Measurements from ENCODE around the gene NEGR1. TPM values are rescaled to one million over a fixed set of nuclear protein-coding genes. Genes with fewer than 3 reads are reported as not detected.

NEGR1 gene
- total RNA-seq, 1 donor from 2014 or later = 19.2 TPM

DNA sequence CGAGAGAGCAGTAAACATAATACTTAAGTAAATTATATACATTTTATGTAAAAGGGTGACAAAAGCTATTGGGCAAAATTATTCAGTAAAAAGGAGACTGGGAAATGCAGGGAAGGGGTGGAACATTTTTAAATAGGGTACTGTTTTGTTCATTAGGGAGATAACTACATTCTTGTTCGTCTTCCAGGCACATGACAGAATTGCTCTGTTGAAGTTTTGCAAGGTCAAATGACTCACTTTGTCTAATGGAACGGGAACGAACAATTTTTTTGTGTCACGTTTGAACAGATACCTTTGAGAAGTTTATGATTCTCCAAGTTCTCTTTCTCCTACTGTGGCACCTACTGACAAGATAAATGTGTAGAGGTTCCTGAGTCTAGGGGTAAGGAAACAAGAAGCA, 819.2 kb downstream of the NEGR1 start:
- H3K27ac ChIP-seq = no peak overlapping the region
- H3K27me3 ChIP-seq = no peaks in the 10 kb centered on the region
- no peak for TF ChIP-seq POLR2A (IDR thresholded peaks at IDR 0.05)
- TF ChIP-seq, protein P1, sequence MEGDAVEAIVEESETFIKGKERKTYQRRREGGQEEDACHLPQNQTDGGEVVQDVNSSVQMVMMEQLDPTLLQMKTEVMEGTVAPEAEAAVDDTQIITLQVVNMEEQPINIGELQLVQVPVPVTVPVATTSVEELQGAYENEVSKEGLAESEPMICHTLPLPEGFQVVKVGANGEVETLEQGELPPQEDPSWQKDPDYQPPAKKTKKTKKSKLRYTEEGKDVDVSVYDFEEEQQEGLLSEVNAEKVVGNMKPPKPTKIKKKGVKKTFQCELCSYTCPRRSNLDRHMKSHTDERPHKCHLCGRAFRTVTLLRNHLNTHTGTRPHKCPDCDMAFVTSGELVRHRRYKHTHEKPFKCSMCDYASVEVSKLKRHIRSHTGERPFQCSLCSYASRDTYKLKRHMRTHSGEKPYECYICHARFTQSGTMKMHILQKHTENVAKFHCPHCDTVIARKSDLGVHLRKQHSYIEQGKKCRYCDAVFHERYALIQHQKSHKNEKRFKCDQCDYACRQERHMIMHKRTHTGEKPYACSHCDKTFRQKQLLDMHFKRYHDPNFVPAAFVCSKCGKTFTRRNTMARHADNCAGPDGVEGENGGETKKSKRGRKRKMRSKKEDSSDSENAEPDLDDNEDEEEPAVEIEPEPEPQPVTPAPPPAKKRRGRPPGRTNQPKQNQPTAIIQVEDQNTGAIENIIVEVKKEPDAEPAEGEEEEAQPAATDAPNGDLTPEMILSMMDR (IDR thresholded peaks at IDR 0.05) = no peak
- no peak for TF ChIP-seq POLR2AphosphoS5 (IDR thresholded peaks at IDR 0.05; ENCODE audit: insufficient read depth in 1 of 2, low read depth in 1 of 2)
- no peaks in the 10 kb centered on the region for H3K36me3 ChIP-seq
- no peak overlapping the region for H3K4me3 ChIP-seq
- H3K9me3 ChIP-seq = no peaks in the 10 kb centered on the region
- no peaks in the 10 kb centered on the region for H3K4me1 ChIP-seq
- DNase-seq (ENCODE audit: extremely low spot score in 2 of 2) = no peak
- intact Hi-C loops (cut with DNase I) = no loop called here

DNA sequence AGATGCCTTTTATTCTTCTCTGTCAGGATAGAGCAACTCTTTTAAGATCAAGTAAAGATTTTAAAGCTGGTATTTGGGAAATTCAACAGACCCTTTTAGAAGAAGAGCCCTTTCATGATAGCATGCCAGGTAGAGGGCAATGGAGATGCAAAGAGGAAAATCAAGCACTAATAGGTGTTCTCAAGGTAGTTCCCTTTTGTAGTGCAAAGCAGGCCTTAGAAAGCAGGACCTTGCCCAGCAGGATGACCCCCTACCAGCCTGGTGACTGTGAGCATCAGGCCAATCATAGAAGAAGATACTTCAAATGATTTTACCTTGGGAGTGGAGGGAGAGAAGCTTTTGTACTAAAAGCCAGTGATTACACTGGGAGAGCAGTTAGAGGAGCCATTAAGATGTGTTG, 820.1 kb downstream of the NEGR1 start:
- TF ChIP-seq POLR2A (IDR thresholded peaks at IDR 0.05) (no peak), POLR2AphosphoS5 (IDR thresholded peaks at IDR 0.05; ENCODE audit: insufficient read depth in 1 of 2, low read depth in 1 of 2) (no peak)
- TF ChIP-seq, protein P1 (IDR thresholded peaks at IDR 0.05) = no peak
- intact Hi-C loops (cut with DNase I) = no loop called here

DNA sequence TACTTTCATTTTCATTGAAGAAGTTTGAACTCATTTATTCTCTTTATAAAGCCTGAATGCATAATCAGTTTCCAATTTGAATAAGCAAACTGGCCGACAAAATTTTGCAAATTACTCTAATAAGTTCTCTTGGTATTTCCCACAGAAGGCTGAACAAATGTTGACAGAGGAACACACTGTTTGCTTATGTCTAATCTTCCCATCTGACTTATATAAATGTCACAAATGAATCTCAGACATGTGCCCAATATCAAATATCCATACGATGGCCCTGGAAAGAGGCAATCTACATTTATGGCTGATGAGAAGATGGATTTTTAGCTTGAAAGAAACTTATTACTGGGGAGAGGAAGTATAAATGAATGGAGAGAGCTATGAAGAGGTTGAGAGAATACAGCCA, 820.9 kb downstream of the NEGR1 start:
- Histone ChIP-seq H3K4me3 (no peak overlapping the region), H3K36me3 (no peaks in the 10 kb centered on the region), H3K27ac (no peak overlapping the region), H3K27me3 (no peaks in the 10 kb centered on the region), H3K9me3 (no peaks in the 10 kb centered on the region), H3K4me1 (no peaks in the 10 kb centered on the region)
- intact Hi-C loops (cut with DNase I) = no loop called here
- DNase-seq (ENCODE audit: extremely low spot score in 2 of 2) = no peak
- TF ChIP-seq, protein P1 (IDR thresholded peaks at IDR 0.05) = no peak
- no peak for TF ChIP-seq POLR2A (IDR thresholded peaks at IDR 0.05)
- no peak for TF ChIP-seq POLR2AphosphoS5 (IDR thresholded peaks at IDR 0.05; ENCODE audit: insufficient read depth in 1 of 2, low read depth in 1 of 2)

More for the DNA sequence above, 820.1 kb downstream of the NEGR1 start:
- no peak for DNase-seq (ENCODE audit: extremely low spot score in 2 of 2)
- Histone ChIP-seq H3K4me1 (no peaks in the 10 kb centered on the region), H3K4me3 (no peak overlapping the region), H3K27me3 (no peaks in the 10 kb centered on the region), H3K27ac (no peak overlapping the region), H3K9me3 (no peaks in the 10 kb centered on the region), H3K36me3 (no peaks in the 10 kb centered on the region)

DNA sequence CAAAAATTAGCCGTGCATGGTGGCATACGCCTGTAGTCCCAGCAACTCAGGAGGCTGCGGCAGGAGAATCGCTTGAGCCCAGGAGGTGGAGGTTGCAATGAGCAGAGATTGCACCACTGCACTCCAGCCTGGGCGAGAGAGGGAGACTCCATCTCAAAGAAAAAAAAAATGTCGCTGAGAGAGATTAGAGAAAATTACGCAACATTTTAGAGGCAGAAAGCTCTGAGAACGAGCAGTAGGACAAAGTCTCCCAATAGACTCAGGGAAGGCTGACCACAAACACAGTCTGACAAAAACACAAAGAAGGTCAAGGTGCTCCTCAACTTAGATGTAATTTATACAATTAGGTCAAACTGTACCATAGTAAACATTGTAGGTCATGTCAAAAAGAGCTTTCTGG, 833.9 kb downstream of the NEGR1 start:
- Histone ChIP-seq H3K4me3 (no peak overlapping the region), H3K27me3 (no peaks in the 10 kb centered on the region), H3K4me1 (no peaks in the 10 kb centered on the region), H3K27ac (no peak overlapping the region), H3K9me3 (no peaks in the 10 kb centered on the region), H3K36me3 (no peaks in the 10 kb centered on the region)
- intact Hi-C loops (cut with DNase I) = no loop called here
- no peak for TF ChIP-seq POLR2AphosphoS5 (IDR thresholded peaks at IDR 0.05; ENCODE audit: insufficient read depth in 1 of 2, low read depth in 1 of 2)
- TF ChIP-seq, protein P1 (IDR thresholded peaks at IDR 0.05) = no peak
- TF ChIP-seq POLR2A (IDR thresholded peaks at IDR 0.05) = no peak
- no peak for DNase-seq (ENCODE audit: extremely low spot score in 2 of 2)

DNA sequence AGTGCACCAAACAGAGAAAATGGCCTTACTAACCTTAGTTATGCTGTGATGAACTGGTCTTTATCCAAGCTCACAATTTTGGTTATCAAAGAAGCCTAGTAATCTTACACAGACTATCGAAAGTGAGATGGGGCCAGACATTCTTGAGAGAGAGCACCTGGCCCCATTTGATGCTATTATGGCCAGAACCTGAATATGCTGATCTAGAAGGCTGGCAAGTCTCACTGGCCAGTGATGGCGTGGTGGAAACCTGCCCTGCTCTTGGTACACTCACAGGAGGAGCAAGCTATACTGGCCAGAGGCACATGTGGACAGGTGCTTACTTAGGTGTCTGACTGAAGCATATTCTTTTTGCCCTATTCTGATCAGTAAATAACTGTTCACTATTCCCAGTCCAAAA, 843.7 kb downstream of the NEGR1 start:
- Histone ChIP-seq H3K27ac (no peak overlapping the region), H3K36me3 (no peaks in the 10 kb centered on the region), H3K27me3 (no peaks in the 10 kb centered on the region), H3K9me3 (no peaks in the 10 kb centered on the region), H3K4me1 (no peaks in the 10 kb centered on the region), H3K4me3 (no peak overlapping the region)
- intact Hi-C loops (cut with DNase I) = no loop called here
- TF ChIP-seq, protein P1 (IDR thresholded peaks at IDR 0.05) = no peak
- no peak for TF ChIP-seq POLR2AphosphoS5 (IDR thresholded peaks at IDR 0.05; ENCODE audit: insufficient read depth in 1 of 2, low read depth in 1 of 2)
- TF ChIP-seq POLR2A (IDR thresholded peaks at IDR 0.05) = no peak
- no peak for DNase-seq (ENCODE audit: extremely low spot score in 2 of 2)
